Panc1 (cell line): ENCODE measurements around the gene MSI2. TPM values are rescaled to one million over a fixed set of nuclear protein-coding genes. Genes with fewer than 3 reads are reported as not detected.

Experiments
- ATAC-seq: fragments of 200-7000 bp; cut with Tn5 transposase; 2 replicates; pipeline ENCODE4 v1.9.1; 2020; ENCODE audit warnings: mild to moderate bottlenecking, moderate library complexity
- BruUV-seq: library from RNA; stranded (reverse); fragments of 400-500 nt; replicated peaks from 2 replicates; lab custom pipeline; 2021; lab: Mats Ljungman, UMichigan
- CTCF ChIA-PET: fragments of 300-600 bp; sonication (Branson Sonifier 250); formaldehyde crosslinking; loops from one replicate; lab custom pipeline; 2022; ENCODE audit warnings: antibody characterized with exemption; lab: Charles Lee
- POLR2A ChIA-PET: fragments of 300-600 bp; sonication (Branson Sonifier 250); formaldehyde crosslinking; loops from one replicate; lab custom pipeline; 2022; ENCODE audit warnings: antibody characterized with exemption; lab: Charles Lee
- DNase-seq: peaks from one replicate; pipeline ENCODE4 v3.0.0-alpha.2; 2010; ENCODE audit warnings: low read depth, low spot score
- H3K27ac ChIP-seq: 2 replicates; pipeline ENCODE4 v1.5.1; 2011; ENCODE audit warnings: mild to moderate bottlenecking, low read length, inconsistent platforms
- H3K27me3 ChIP-seq: fragments of 200-500 bp; sonication (Bioruptor generic); 2 replicates; pipeline ENCODE4 v1.6.0; 2014; ENCODE audit warnings: low read length, inconsistent platforms; ENCODE audit not compliant: control insufficient read depth, insufficient read depth
- H3K36me3 ChIP-seq: fragments of 200-500 bp; sonication (Bioruptor generic); 2 replicates; pipeline ENCODE4 v1.5.1; 2014; ENCODE audit warnings: inconsistent platforms, mild to moderate bottlenecking, low read length, moderate library complexity; ENCODE audit not compliant: control insufficient read depth, insufficient read depth
- H3K4me1 ChIP-seq: 2 replicates; pipeline ENCODE4 v1.5.1; 2011; ENCODE audit warnings: inconsistent platforms, mild to moderate bottlenecking, low read length, moderate library complexity; ENCODE audit not compliant: control insufficient read depth, insufficient read depth
- H3K4me3 ChIP-seq, 2 experiments: 2 replicates each; pipeline ENCODE4 v1.5.1; 2011 to 2012; ENCODE audit warnings: low read depth in 2 of 2, low read length in 2 of 2, mild to moderate bottlenecking in 2 of 2, inconsistent platforms in 1 of 2, moderate library complexity in 1 of 2
- H3K9me3 ChIP-seq: fragments of 200-500 bp; sonication (Bioruptor generic); 2 replicates; pipeline ENCODE4 v1.5.1; 2014; ENCODE audit warnings: low read depth, mild to moderate bottlenecking, inconsistent platforms, low read length, moderate library complexity; ENCODE audit not compliant: control insufficient read depth, insufficient read depth
- POLR2AphosphoS5 ChIP-seq: IDR thresholded peaks from 2 replicates; pipeline ENCODE4 v1.6.1; 2012; ENCODE audit warnings: mild to moderate bottlenecking, low read depth, low read length, moderate library complexity
- SIN3A ChIP-seq: IDR thresholded peaks from 2 replicates; pipeline ENCODE4 v1.6.1; 2012; ENCODE audit warnings: low read depth, mild to moderate bottlenecking, low read length, moderate library complexity, borderline replicate concordance; ENCODE audit not compliant: insufficient read depth
- TCF7L2 ChIP-seq: IDR thresholded peaks from 2 replicates; pipeline ENCODE4 v1.6.1; 2011; ENCODE audit warnings: mild to moderate bottlenecking, low read depth, low read length, inconsistent platforms
- in situ Hi-C: cut with HindIII; loops from 2 replicates; pipeline ENCODE4 v1.10.0; 2016; ENCODE audit warnings: low sequenced_read_pairs, low pct_unique_long_range_greater_than_20kb
- intact Hi-C: fragments of 100-400 bp; cut with micrococcal nuclease; formaldehyde crosslinking; loops from one replicate; pipeline ENCODE4 v1.10.0; 2022; ENCODE audit not compliant: unreplicated experiment
- total RNA-seq: library from RNA; stranded (reverse); gene quantifications from one replicate; pipeline ENCODE4 v1.2.1, GENCODE V29; 2021; ENCODE audit not compliant: unreplicated experiment
- TF ChIP-seq, protein P1 (sequence below), 2 experiments: IDR thresholded peaks; 2 replicates each; pipeline ENCODE4 v1.6.1; 2011 to 2012; ENCODE audit warnings: low read depth in 2 of 2, control low read depth in 1 of 2, low read length in 1 of 2, mild to moderate bottlenecking in 1 of 2, moderate library complexity in 1 of 2; ENCODE audit not compliant: insufficient read depth in 1 of 2
- TF ChIP-seq, protein P2 (sequence below): fragments of 450-650 bp; IDR thresholded peaks from 2 replicates; pipeline ENCODE4 v1.5.1; 2017; ENCODE audit warnings: mild to moderate bottlenecking

Gene MSI2
- total RNA-seq, 1 experiment from 2014 or later, result 38.5 TPM

DNA sequence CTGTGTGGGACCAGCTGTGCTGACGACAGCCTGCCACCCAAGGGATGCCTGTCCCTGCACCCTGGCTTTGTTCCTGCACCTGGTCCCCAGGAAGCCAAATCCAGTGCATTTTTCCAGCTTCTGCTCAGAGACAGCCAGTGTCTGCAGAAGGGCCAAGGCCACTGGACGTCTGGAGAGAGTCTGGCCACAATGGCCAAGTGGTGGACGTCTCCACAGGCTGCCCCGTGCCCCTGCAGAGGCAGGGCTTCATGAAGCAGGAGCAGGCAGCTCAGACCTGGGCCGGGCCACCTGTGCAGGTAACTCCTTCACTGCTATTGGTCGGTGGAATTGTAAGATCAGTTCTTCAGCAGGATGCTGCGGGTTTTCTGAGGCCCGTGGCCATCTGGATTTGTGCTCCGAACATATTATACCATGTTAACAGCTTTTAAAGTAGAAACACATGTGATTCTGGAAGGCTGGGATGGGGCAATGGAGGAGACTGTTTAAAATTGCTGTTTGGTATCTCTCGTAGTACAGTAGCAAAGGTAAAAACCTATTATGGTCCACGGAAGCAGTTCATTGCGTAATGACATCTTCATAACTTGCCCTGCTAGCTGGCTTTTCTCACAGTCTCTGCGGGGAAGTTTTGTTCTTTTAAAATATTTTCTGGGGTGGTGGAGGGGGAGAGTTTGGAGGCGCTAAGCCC is 303.5 kb downstream of the MSI2 start:
- Histone ChIP-seq H3K27ac (no peak overlapping the region), H3K9me3 (no peaks in the 10 kb centered on the region), H3K4me3 (no peak overlapping the region), H3K27me3 (no peaks in the 10 kb centered on the region), H3K36me3 (no peaks in the 10 kb centered on the region), H3K4me1 (no peaks in the 10 kb centered on the region)
- ChIA-PET POLR2A (no interaction called here), CTCF (interaction anchor here (0.6 kb wide), 1 partner anchor 149 kb away, joined by 3 read pairs; no protein-coding TSS in a partner anchor)
- DNase-seq (no peak), ATAC-seq (no peak)
- in situ Hi-C loops, result no loop called here
- TF ChIP-seq SIN3A, result no peak
- TF ChIP-seq, protein P1, sequence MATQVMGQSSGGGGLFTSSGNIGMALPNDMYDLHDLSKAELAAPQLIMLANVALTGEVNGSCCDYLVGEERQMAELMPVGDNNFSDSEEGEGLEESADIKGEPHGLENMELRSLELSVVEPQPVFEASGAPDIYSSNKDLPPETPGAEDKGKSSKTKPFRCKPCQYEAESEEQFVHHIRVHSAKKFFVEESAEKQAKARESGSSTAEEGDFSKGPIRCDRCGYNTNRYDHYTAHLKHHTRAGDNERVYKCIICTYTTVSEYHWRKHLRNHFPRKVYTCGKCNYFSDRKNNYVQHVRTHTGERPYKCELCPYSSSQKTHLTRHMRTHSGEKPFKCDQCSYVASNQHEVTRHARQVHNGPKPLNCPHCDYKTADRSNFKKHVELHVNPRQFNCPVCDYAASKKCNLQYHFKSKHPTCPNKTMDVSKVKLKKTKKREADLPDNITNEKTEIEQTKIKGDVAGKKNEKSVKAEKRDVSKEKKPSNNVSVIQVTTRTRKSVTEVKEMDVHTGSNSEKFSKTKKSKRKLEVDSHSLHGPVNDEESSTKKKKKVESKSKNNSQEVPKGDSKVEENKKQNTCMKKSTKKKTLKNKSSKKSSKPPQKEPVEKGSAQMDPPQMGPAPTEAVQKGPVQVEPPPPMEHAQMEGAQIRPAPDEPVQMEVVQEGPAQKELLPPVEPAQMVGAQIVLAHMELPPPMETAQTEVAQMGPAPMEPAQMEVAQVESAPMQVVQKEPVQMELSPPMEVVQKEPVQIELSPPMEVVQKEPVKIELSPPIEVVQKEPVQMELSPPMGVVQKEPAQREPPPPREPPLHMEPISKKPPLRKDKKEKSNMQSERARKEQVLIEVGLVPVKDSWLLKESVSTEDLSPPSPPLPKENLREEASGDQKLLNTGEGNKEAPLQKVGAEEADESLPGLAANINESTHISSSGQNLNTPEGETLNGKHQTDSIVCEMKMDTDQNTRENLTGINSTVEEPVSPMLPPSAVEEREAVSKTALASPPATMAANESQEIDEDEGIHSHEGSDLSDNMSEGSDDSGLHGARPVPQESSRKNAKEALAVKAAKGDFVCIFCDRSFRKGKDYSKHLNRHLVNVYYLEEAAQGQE (IDR thresholded peaks at IDR 0.05; ENCODE audit: insufficient read depth in 1 of 2, low read depth in 2 of 2, low read length in 1 of 2), result no peak
- no peak for TF ChIP-seq TCF7L2
- TF ChIP-seq, protein P2, sequence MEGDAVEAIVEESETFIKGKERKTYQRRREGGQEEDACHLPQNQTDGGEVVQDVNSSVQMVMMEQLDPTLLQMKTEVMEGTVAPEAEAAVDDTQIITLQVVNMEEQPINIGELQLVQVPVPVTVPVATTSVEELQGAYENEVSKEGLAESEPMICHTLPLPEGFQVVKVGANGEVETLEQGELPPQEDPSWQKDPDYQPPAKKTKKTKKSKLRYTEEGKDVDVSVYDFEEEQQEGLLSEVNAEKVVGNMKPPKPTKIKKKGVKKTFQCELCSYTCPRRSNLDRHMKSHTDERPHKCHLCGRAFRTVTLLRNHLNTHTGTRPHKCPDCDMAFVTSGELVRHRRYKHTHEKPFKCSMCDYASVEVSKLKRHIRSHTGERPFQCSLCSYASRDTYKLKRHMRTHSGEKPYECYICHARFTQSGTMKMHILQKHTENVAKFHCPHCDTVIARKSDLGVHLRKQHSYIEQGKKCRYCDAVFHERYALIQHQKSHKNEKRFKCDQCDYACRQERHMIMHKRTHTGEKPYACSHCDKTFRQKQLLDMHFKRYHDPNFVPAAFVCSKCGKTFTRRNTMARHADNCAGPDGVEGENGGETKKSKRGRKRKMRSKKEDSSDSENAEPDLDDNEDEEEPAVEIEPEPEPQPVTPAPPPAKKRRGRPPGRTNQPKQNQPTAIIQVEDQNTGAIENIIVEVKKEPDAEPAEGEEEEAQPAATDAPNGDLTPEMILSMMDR, result no peak
- no peak for TF ChIP-seq POLR2AphosphoS5
- intact Hi-C loops, result no loop called here
- no TSS peak for BruUV-seq

DNA sequence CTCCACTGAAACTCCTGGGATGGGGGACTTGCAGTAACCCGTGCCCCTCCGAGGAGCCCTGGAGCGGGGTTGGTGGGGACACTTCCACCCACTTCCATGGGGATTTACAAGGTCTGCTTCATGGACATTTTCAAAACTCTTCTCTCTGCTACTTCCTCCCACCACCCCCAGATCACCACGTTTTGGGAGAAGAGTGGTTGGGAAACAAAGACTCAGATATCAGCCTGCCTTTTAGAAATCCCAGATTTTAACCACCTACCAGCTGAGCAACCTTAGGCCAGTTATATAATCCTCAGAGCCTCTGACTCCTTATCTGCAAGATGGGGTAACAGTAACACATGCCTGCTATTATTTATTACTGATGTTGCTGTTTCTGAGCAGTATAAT is 304.0 kb downstream of the MSI2 start:
- CTCF ChIA-PET, result no interaction called here
- POLR2A ChIA-PET, result no interaction called here
- no TSS peak for BruUV-seq
- Histone ChIP-seq H3K36me3 (no peaks in the 10 kb centered on the region), H3K27me3 (no peaks in the 10 kb centered on the region), H3K9me3 (no peaks in the 10 kb centered on the region), H3K27ac (no peak overlapping the region), H3K4me3 (no peak overlapping the region), H3K4me1 (no peaks in the 10 kb centered on the region)
- intact Hi-C loops, result no loop called here
- DNase-seq, result no peak
- in situ Hi-C loops, result no loop called here
- TF ChIP-seq, protein P2, result no peak
- TF ChIP-seq TCF7L2, result no peak
- no peak for TF ChIP-seq POLR2AphosphoS5
- no peak for TF ChIP-seq SIN3A
- TF ChIP-seq, protein P1 (IDR thresholded peaks at IDR 0.05; ENCODE audit: insufficient read depth in 1 of 2, low read depth in 2 of 2, low read length in 1 of 2), result no peak
- no peak for ATAC-seq
